ENCODE measurements around the gene TTC21A.
"Not testable (repeated sequence)": the region's sequence is repeated elsewhere in the genome, so short reads cannot be mapped to it uniquely, and the experiment has no call there.

The TTC21A gene

GRCh38 chr3:39107388-39108199 is at the start of gene TTC21A, which contains the start of gene GORASP1:
Gene TTC21A, plus strand, starts transcription at chr3:39107680. Its CDS starts 158 bp downstream, at chr3:39107838.
Gene GORASP1, minus strand, starts transcription at chr3:39107627. Its CDS starts 86 bp downstream, at chr3:39107541.
- DNase-seq, result peak; percentile 73 to 88 (median 79)

DNA sequence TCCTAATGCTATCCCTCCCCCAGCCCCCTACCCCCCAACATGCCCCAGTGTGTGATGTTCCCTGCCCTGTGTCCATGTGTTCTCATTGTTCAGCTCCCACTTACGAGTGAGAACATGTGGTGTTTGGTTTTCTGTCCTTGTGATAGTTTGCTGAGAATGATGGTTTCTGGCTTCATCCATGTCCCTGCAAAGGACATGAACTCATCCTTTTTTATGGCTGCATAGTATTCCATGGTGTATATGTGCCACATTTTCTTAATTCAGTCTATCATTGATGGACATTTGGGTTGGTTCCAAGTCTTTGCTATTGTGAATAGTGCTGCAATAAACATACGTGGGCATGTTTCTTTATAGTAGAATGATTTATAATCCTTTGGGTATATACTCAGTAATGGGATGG is 46.3 kb upstream of the TTC21A start:
- DNase-seq, result not testable (repeated sequence)

- no peak for DNase-seq
These were observed 45.3 kb upstream of the TTC21A start for GRCh38 chr3:39062180-39062579.

GRCh38 chr3:39063143-39063542 is 44.3 kb upstream of the TTC21A start:
- no peak for DNase-seq

DNA sequence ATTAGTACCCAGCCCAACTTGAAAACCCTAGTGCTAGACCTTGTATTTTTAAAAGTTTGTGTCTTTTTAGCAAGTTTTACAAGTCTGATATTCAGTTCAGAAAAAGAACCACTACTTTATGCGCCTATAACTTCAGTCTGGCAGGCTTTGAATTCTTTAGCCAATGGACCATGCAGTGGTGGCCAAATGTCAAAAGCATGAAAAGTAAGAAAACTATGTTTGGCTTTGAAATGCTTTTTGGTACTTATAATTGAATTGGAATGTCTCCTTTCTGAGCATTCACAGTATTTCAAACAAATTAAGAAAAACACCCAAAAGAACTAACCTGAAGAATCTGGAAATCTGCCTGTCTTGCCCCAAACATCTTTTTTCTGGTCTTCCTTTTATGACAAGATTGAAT is 42.8 kb upstream of the TTC21A start:
- no peak for DNase-seq

DNA sequence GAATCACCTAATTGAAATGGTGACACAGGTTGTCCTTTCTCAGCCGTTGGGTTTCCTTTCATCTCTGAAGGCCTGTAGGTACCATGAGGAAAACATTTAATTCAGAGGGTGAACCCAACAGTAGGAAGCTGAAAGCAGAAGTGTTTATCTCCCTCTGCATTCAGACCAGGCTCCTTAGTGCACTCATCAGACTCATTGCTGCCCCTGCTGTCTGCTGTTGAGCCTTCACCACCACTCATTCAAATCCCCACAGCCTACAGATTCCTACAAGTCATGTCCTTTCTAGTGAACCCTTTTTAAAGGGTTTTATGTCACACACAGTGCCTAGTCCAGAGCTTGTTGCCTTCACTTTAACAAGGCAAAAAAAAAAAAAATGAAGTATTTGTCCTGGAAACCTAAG is 42.3 kb upstream of the TTC21A start:
- no peak for DNase-seq

DNA sequence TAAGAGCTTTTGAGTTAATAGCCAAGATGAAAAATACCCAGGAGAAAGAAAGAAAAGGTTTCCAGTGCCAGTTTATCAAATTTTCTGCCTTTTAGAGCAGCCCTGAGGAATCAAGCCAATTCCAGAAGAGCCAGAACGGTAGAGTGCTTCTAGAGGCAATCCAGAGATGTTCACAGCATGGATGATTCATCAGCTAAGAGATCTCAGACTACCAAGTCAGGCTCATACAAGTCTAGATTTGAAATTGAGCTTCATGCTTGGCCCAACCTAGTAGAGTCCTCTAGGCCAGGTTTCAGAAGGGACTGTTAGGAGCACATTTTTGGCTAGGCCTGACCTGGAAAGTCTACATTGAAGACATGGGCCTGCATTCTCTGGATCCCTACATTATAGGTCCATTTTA is 40.2 kb upstream of the TTC21A start:
- DNase-seq, result no peak

DNA sequence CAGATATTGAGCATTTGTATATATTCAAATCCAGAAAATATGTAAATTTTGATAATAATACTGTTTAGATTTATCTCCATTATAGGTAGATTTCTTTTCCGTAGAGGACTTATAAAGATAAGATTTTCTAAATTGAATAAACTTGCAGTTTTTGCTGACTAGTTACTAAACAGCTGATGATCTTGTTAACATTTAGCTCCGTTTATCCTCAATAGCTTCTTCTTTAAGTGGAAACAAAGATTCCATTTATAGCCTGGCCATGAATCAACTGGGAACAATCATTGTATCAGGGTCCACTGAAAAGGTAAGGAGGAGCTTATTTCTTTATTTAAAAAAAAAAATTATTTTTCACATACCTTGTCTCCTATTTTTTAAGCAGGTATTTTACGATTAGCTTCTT is 38.9 kb upstream of the TTC21A start:
- no peak for DNase-seq

DNA sequence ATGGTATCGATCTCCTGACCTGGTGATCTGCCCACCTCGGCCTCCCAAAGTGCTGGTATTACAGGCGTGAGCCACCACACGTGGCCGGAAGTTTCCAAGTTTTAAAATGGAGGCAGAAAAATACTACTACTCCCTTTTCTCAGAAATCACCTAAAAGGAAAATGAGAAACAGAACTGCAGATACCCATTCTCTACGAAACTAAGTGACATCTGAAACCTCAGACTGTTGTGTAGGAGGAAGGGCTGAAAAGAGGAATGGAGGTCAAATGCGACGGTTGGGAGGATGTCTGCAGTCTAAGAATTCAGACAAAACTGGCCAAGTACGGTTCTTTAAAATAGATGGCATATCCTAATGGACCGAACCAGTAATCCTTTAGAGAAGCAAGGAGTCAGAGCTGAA is 31.6 kb upstream of the TTC21A start:
- DNase-seq, result no peak

DNA sequence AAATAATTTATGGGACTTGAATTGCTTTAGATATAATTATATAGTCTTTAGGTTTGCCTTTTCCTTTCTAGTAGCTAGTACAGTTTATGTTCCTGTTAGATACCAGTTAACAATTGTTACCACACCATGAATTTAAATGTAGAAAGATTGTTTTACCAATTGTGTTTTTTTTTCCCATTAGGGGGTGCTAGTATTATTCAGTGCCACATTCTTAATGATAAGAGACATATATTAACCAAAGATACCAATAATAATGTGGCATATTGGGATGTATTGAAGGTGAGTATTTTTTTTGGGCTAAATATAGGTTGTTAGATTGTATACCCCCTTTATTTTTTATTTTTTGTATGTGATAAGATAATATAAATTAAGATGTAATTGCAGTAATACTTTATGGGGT is 27.9 kb upstream of the TTC21A start:
- no peak for DNase-seq

- no peak for DNase-seq
These were observed 27.5 kb upstream of the TTC21A start for GRCh38 chr3:39080026-39080425.

GRCh38 chr3:39082666-39083313 is 24.7 kb upstream of the TTC21A start:
- DNase-seq, result no peak

DNA sequence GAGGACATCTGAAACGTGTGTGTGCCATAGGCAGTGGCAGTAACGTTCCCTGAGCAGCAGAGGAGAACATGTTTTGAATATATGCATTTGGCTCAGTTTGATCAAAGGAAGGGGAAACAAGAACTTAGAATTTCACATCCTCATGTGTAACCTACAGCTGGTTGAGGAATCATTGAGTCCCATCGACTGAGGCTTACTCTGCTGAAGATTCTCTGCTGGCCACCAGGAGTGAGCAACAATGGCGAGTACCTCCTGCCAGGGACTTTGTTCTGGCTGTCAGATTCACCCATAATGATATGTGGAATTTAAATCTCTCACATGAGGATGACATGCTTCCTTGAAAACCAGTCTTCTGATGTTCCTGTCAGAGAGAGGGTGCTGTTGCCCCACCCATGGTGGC is 21.3 kb upstream of the TTC21A start:
- no peak for DNase-seq

DNA sequence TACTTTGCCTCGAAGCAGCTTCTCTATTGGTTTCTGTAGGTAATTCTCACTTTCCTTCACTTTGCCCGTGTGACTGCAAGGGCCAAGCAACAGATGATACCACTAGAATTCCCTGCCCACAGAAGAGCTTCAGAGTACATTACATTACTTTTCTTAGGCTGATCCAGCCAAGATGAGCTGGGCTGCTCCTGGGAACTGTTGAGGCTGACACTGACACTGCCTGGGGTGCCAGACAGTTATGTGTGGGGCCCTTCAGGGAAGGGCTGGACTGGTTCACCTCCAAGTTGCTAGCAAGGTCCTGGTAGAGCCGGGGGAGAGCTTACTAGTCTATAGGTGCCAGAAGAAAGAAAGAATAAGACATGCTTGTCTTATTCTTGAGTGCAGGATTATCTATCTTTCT is 19.0 kb upstream of the TTC21A start:
- no peak for DNase-seq

DNA sequence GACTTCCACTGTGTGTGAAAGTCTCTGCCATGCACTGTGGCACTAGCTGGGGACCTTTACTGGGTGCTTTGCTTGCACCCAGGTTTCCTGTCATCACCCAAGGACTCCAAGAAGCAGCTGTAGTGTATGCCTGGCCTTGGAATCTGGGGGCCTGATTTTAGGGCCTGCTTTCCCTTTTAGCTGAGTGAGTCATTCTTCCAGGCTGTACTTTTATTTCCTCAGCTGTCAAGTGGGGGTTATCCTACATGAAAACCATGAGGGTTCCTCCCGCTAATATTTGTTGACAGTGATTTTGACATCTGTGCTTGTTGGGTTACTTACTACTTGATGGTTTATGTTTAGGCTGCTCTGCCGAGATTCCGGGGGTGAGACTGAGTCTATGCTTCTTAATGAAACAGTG is 18.6 kb upstream of the TTC21A start:
- DNase-seq, result no peak

DNA sequence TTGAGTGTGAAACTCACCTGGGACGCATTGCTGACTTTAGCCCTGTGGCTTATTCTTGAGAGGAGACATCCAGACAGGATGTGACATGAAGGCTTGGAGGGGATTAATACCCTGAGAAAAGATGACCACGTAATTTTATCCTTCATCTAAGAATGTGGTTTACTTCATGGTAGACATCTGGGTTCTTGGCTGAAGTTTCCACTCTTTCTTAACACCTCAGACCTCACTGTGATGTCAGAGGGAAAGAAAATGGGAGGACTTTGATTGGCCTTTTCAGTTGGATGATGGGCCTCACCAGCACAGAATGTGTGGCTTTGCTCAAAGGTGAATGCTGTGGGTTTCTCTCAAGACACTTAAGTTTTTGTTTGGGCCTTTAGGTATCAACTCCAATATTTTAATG is 16.6 kb upstream of the TTC21A start:
- DNase-seq, result no peak

- DNase-seq, result no peak
These were observed 12.4 kb upstream of the TTC21A start for GRCh38 chr3:39094851-39095677.

DNA sequence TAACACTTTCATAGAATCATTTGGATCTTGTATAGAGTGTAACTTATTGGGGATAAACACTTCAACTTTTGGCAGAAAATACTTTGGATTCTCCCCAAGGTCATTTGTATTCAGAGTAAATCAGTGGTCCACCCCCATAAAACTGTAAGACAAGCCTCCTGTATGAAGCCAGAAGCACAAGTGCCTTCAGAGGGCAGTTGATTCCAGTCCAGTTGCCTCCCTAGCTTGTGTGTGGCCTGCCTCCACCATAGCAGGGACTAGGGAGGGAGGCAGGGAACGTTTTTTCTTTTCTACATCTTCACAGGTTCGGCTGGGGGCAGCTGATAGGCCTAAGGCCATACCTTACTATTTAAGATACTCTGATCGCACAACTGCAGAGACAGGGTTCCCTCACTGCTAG is 11.7 kb upstream of the TTC21A start:
- no peak for DNase-seq

GRCh38 chr3:39096775-39097174 is 10.7 kb upstream of the TTC21A start:
- DNase-seq, result no peak

GRCh38 chr3:39097716-39098472 is 9.6 kb upstream of the TTC21A start:
- DNase-seq, result no peak

DNA sequence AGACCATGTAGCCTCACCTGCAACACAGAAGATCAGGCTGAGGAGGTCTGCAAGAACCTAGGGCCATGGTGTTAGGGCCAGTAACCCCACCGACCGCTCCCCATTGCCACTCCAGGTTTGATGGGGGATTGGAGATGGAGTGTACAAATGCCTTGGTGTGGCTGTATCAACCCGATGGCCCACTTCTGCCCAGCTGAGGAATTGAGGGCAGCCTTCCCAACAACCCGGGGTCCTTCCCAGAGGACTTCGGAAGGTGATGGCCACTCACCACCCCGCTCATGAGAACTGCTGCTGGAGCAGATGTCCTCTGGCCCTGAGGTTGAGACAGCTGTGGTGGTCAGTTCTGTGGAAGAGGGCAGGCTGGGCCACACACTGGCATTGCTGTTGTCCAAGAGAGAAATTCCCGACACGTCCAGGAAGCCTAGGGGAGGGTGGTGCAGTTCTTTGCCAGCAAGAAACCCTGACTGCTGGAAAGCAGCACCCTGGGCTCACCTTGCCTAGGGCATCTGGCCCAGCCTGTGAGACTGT is 8.9 kb upstream of the TTC21A start:
- no peak for DNase-seq

GRCh38 chr3:39099242-39099641 is 8.2 kb upstream of the TTC21A start:
- no peak for DNase-seq
